ENCODE data around the gene LRBA. TPM values are rescaled to one million over a fixed set of nuclear protein-coding genes. Genes with fewer than 3 reads are reported as not detected.

Gene LRBA
- total and polyA plus RNA-seq, 9 of the 15 experiments (the other 6 are each of a cell fraction or from before 2014, with no cell fraction given) = 24.2 to 88.7 (median 59.7) TPM

DNA sequence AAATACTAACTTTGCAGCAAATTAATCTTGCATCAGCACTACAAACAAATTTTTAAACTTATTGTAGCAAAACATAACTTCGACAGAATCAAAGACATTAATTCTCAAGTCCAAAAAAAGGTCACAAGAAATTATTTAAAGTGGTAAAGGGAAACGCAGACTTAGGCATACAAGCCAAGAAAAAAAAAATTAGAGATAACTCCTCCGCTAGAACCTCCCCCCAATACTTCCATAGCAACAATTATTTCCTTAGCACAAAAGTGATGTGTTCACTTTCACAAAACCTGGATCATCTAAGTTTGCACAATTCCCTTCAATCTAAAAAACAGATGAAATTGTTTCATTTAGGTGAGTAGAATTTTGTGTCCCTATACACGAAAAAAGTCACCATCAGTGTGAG lies 1.1 kb downstream of the LRBA start (continued):
- TF ChIP-seq ZNF699 (CRISPR knock-in tag; IDR thresholded peaks at IDR 0.05; ENCODE audit: insufficient replicate concordance) (no peak), ZNF263 (CRISPR knock-in tag; IDR thresholded peaks at IDR 0.05; ENCODE audit: borderline replicate concordance) (no peak), CBX8 (IDR thresholded peaks at IDR 0.05; ENCODE audit: borderline replicate concordance, extremely low read depth, low read depth, low read length, poor library complexity, severe bottlenecking) (no peak), CHAMP1 (IDR thresholded peaks at IDR 0.05) (no peak), ZNF274 (IDR thresholded peaks at IDR 0.05; ENCODE audit: borderline replicate concordance, low read depth, low read length) (no peak), CREM (IDR thresholded peaks at IDR 0.05; ENCODE audit: low read depth) (no peak), FOXP1 (CRISPR knock-in tag; IDR thresholded peaks at IDR 0.05) (no peak), CBX2 (IDR thresholded peaks at IDR 0.05; ENCODE audit: insufficient read depth, low read length, poor library complexity, severe bottlenecking) (no peak), POLR3G (IDR thresholded peaks at IDR 0.05; ENCODE audit: extremely low read depth, insufficient read length, insufficient replicate concordance) (no peak), SP2 (IDR thresholded peaks at IDR 0.05; ENCODE audit: extremely low read depth, low read depth, low read length, poor library complexity, severe bottlenecking) (no peak), ETV5 (CRISPR knock-in tag; IDR thresholded peaks at IDR 0.05; ENCODE audit: low read depth) (no peak), ZKSCAN1 (IDR thresholded peaks at IDR 0.05; ENCODE audit: low read depth, low read length) (no peak), SOX6 (IDR thresholded peaks at IDR 0.05) (no peak), NCOA2 (IDR thresholded peaks at IDR 0.05; ENCODE audit: partially characterized antibody in 2 of 2) (no peak), ZNF778 (CRISPR knock-in tag; IDR thresholded peaks at IDR 0.05) (no peak), RBM39 (optimal IDR thresholded peaks at IDR 0.05; ENCODE audit: low read depth, low read length) (no peak)
- TF ChIP-seq, protein P1, sequence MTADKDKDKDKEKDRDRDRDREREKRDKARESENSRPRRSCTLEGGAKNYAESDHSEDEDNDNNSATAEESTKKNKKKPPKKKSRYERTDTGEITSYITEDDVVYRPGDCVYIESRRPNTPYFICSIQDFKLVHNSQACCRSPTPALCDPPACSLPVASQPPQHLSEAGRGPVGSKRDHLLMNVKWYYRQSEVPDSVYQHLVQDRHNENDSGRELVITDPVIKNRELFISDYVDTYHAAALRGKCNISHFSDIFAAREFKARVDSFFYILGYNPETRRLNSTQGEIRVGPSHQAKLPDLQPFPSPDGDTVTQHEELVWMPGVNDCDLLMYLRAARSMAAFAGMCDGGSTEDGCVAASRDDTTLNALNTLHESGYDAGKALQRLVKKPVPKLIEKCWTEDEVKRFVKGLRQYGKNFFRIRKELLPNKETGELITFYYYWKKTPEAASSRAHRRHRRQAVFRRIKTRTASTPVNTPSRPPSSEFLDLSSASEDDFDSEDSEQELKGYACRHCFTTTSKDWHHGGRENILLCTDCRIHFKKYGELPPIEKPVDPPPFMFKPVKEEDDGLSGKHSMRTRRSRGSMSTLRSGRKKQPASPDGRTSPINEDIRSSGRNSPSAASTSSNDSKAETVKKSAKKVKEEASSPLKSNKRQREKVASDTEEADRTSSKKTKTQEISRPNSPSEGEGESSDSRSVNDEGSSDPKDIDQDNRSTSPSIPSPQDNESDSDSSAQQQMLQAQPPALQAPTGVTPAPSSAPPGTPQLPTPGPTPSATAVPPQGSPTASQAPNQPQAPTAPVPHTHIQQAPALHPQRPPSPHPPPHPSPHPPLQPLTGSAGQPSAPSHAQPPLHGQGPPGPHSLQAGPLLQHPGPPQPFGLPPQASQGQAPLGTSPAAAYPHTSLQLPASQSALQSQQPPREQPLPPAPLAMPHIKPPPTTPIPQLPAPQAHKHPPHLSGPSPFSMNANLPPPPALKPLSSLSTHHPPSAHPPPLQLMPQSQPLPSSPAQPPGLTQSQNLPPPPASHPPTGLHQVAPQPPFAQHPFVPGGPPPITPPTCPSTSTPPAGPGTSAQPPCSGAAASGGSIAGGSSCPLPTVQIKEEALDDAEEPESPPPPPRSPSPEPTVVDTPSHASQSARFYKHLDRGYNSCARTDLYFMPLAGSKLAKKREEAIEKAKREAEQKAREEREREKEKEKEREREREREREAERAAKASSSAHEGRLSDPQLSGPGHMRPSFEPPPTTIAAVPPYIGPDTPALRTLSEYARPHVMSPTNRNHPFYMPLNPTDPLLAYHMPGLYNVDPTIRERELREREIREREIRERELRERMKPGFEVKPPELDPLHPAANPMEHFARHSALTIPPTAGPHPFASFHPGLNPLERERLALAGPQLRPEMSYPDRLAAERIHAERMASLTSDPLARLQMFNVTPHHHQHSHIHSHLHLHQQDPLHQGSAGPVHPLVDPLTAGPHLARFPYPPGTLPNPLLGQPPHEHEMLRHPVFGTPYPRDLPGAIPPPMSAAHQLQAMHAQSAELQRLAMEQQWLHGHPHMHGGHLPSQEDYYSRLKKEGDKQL (CRISPR knock-in tag; IDR thresholded peaks at IDR 0.05; ENCODE audit: borderline replicate concordance) = no peak
- TF ChIP-seq, protein P2, sequence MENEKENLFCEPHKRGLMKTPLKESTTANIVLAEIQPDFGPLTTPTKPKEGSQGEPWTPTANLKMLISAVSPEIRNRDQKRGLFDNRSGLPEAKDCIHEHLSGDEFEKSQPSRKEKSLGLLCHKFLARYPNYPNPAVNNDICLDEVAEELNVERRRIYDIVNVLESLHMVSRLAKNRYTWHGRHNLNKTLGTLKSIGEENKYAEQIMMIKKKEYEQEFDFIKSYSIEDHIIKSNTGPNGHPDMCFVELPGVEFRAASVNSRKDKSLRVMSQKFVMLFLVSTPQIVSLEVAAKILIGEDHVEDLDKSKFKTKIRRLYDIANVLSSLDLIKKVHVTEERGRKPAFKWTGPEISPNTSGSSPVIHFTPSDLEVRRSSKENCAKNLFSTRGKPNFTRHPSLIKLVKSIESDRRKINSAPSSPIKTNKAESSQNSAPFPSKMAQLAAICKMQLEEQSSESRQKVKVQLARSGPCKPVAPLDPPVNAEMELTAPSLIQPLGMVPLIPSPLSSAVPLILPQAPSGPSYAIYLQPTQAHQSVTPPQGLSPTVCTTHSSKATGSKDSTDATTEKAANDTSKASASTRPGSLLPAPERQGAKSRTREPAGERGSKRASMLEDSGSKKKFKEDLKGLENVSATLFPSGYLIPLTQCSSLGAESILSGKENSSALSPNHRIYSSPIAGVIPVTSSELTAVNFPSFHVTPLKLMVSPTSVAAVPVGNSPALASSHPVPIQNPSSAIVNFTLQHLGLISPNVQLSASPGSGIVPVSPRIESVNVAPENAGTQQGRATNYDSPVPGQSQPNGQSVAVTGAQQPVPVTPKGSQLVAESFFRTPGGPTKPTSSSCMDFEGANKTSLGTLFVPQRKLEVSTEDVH (IDR thresholded peaks at IDR 0.05; ENCODE audit: low read depth, partially characterized antibody) = no peak

Data from K562 (cell line).